ENCODE data around the gene CARM1.

The CARM1 gene

DNA sequence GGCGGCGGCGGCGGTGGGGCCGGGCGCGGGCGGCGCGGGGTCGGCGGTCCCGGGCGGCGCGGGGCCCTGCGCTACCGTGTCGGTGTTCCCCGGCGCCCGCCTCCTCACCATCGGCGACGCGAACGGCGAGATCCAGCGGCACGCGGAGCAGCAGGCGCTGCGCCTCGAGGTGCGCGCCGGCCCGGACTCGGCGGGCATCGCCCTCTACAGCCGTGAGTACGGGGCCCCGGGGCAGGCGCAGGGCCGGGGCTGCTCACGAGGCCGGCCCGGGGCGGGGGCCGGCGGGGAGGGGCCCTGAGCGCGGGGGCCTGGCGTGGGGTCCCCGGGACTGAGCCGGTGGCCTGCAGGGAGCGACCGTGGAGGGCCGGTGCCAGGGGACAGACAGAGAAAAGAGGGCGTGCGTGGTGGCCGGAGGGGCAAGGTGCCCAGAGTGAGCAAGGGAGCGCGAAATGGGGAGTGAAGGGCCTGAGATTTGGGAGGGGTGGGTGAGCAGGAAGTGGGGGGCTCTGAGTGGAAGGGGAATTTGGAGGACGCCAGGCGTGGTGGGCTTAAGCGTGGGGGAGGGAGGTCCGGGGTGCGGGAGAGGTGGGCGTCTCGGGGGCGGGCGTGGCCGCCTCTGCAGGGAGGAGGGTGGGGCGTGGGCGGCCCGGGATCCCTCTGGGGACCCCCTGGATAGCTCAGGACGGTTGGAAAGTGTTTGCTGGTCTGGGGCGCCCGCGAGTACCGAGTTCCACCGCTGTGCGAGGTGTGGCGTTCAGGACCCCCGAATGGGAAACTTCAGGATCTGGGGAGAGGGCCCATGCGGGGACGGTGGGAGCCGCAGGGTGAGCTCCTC lies 575 bp downstream of the CARM1 start:
- no peaks in the 10 kb centered on the region for H4K20me1 ChIP-seq (ENCODE audit: insufficient read depth, low read length)
- H3K79me2 ChIP-seq (ENCODE audit: low read length): peaks cover 49% of the 10 kb centered on the region
- no peaks in the 10 kb centered on the region for H3K9me3 ChIP-seq (replicated peaks; ENCODE audit: insufficient read depth, low read length)
- peak overlapping the region; percentile 68 for H3K4me2 ChIP-seq (ENCODE audit: low read depth, low read length)
- no peaks in the 10 kb centered on the region for H3K36me3 ChIP-seq (replicated peaks; ENCODE audit: insufficient read depth, low read length)
- peak; percentile 29 for DNase-seq
- TF ChIP-seq, protein P1, sequence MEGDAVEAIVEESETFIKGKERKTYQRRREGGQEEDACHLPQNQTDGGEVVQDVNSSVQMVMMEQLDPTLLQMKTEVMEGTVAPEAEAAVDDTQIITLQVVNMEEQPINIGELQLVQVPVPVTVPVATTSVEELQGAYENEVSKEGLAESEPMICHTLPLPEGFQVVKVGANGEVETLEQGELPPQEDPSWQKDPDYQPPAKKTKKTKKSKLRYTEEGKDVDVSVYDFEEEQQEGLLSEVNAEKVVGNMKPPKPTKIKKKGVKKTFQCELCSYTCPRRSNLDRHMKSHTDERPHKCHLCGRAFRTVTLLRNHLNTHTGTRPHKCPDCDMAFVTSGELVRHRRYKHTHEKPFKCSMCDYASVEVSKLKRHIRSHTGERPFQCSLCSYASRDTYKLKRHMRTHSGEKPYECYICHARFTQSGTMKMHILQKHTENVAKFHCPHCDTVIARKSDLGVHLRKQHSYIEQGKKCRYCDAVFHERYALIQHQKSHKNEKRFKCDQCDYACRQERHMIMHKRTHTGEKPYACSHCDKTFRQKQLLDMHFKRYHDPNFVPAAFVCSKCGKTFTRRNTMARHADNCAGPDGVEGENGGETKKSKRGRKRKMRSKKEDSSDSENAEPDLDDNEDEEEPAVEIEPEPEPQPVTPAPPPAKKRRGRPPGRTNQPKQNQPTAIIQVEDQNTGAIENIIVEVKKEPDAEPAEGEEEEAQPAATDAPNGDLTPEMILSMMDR (IDR thresholded peaks at IDR 0.05; ENCODE audit: low read length): no peak
- TF ChIP-seq EZH2phosphoT487 (IDR thresholded peaks at IDR 0.05; ENCODE audit: low read length): no peak
- TF ChIP-seq EZH2 (optimal IDR thresholded peaks at IDR 0.05; ENCODE audit: low read depth, low read length): no peak
- H3K9me2 ChIP-seq (replicated peaks; ENCODE audit: insufficient read depth, low read length): no peaks in the 10 kb centered on the region
- peak overlapping the region; percentile 76; the same call in 1 of the 2 replicates for H3K9ac ChIP-seq (ENCODE audit: low read length)
- no peaks in the 10 kb centered on the region for H3K27me3 ChIP-seq (replicated peaks; ENCODE audit: insufficient read depth, low read length)
- H3K4me1 ChIP-seq (ENCODE audit: low read length): peaks cover 16% of the 10 kb centered on the region
- H3K27ac ChIP-seq (ENCODE audit: low read length): no peak overlapping the region
- H3K4me3 ChIP-seq (ENCODE audit: low read length): peak overlapping the region; percentile 80
- H2AFZ ChIP-seq (ENCODE audit: low read length): peak overlapping the region; percentile 39; the same call in 1 of the 2 replicates
- H3F3A ChIP-seq (ENCODE audit: insufficient read depth, low read length): peaks cover 14% of the 10 kb centered on the region

DNA sequence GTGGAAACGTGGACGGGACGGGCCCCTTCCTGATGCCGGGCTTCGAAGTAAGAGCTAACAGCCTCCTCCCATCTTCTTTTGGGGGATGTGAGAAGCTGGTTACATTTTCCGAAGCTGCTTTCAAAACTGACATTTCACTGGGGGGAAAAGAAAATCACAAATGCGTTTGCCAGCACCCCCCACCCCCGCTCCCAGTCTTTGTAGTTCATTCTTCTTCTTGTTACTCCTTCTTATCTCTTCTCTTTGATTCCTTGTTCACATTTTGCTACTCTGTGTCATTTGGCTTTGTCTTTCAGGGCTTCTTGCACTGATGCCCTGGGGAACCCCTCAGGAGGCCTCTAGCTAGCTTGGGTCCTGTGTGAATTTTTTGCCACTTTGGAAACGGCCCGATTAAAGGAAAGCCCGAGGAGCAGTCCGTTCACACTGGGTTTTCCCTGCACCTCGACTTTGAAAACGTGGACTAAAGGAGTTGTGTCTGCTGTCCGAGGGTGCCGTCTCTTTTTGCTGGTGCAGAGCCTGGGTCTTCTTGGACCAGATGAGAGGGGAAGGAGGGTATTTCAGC lies 1.3 kb downstream of the CARM1 start:
- H3K27me3 ChIP-seq (replicated peaks; ENCODE audit: insufficient read depth, low read length): no peaks in the 10 kb centered on the region
- TF ChIP-seq EZH2phosphoT487 (IDR thresholded peaks at IDR 0.05; ENCODE audit: low read length) (no peak), EZH2 (optimal IDR thresholded peaks at IDR 0.05; ENCODE audit: low read depth, low read length) (no peak)
- TF ChIP-seq, protein P1 (IDR thresholded peaks at IDR 0.05; ENCODE audit: low read length): no peak
- 0 out of 2 replicates have a peak overlapping the region, but pooled peaks have one; percentile 39 for H2AFZ ChIP-seq (ENCODE audit: low read length)
- no peaks in the 10 kb centered on the region for H3K9me3 ChIP-seq (replicated peaks; ENCODE audit: insufficient read depth, low read length)
- peak overlapping the region; percentile 76; the same call in 1 of the 2 replicates for H3K9ac ChIP-seq (ENCODE audit: low read length)
- no peaks in the 10 kb centered on the region for H4K20me1 ChIP-seq (ENCODE audit: insufficient read depth, low read length)
- peaks cover 14% of the 10 kb centered on the region for H3F3A ChIP-seq (ENCODE audit: insufficient read depth, low read length)
- no peaks in the 10 kb centered on the region for H3K9me2 ChIP-seq (replicated peaks; ENCODE audit: insufficient read depth, low read length)
- peak overlapping the region; percentile 68 for H3K4me2 ChIP-seq (ENCODE audit: low read depth, low read length)
- peaks cover 55% of the 10 kb centered on the region for H3K79me2 ChIP-seq (ENCODE audit: low read length)
- H3K27ac ChIP-seq (ENCODE audit: low read length): no peak overlapping the region
- peaks cover 16% of the 10 kb centered on the region for H3K4me1 ChIP-seq (ENCODE audit: low read length)
- H3K36me3 ChIP-seq (replicated peaks; ENCODE audit: insufficient read depth, low read length): no peaks in the 10 kb centered on the region
- DNase-seq: no peak
- H3K4me3 ChIP-seq (ENCODE audit: low read length): peak overlapping the region; percentile 80

DNA sequence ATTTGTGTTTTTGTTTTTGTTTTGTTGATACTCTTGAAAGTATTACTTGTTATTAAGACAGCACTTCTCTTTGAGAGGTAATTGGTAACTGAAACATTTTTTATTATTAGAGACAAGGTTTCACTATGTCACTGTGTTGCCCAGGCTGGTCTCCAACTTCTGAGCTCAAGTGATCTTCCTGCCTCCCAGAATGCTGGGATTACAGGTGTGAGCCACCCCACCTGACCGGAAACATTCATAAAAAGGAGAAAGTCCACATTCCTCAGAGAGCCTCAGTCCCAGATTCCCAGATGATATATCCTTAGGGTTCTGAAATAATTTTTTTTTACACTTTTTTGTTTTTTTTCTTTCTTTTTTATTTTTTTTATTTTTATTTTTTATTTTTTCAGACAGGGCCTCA lies 2.7 kb downstream of the CARM1 start:
- no peaks in the 10 kb centered on the region for H3K27me3 ChIP-seq (replicated peaks; ENCODE audit: insufficient read depth, low read length)
- peaks cover 18% of the 10 kb centered on the region for H3K4me1 ChIP-seq (ENCODE audit: low read length)
- no peaks in the 10 kb centered on the region for H3K9me2 ChIP-seq (replicated peaks; ENCODE audit: insufficient read depth, low read length)
- H3K9me3 ChIP-seq (replicated peaks; ENCODE audit: insufficient read depth, low read length): no peaks in the 10 kb centered on the region
- no peaks in the 10 kb centered on the region for H3K36me3 ChIP-seq (replicated peaks; ENCODE audit: insufficient read depth, low read length)
- H3K9ac ChIP-seq (ENCODE audit: low read length): no peak overlapping the region
- no peak overlapping the region for H2AFZ ChIP-seq (ENCODE audit: low read length)
- H3K27ac ChIP-seq (ENCODE audit: low read length): no peak overlapping the region
- DNase-seq: no peak
- H4K20me1 ChIP-seq (ENCODE audit: insufficient read depth, low read length): no peaks in the 10 kb centered on the region
- peaks cover 63% of the 10 kb centered on the region for H3K79me2 ChIP-seq (ENCODE audit: low read length)
- H3K4me2 ChIP-seq (ENCODE audit: low read depth, low read length): no peak overlapping the region
- no peak overlapping the region for H3K4me3 ChIP-seq (ENCODE audit: low read length)
- H3F3A ChIP-seq (ENCODE audit: insufficient read depth, low read length): peaks cover 15% of the 10 kb centered on the region
- no peak for TF ChIP-seq EZH2 (optimal IDR thresholded peaks at IDR 0.05; ENCODE audit: low read depth, low read length)
- TF ChIP-seq, protein P1 (IDR thresholded peaks at IDR 0.05; ENCODE audit: low read length): no peak

Data from MM.1S (cell line).